Upper lobe of left lung (tissue), 4 donors: ENCODE results near the gene MAP7D2.

Source experiments
- CTCF ChIP-seq, 6 experiments: fragments of 450-650 bp in 4 of 6; fragments of 200-600 bp in 2 of 6; sonication (generic) in 2 of 6; IDR thresholded peaks; one replicate each; pipeline ENCODE4 v1.5.1; 2016 to 2019; ENCODE audit warnings: antibody characterized with exemption in 6 of 6
- POLR2A ChIP-seq, 4 donors: fragments of 450-650 bp; IDR thresholded peaks; one replicate each; pipeline ENCODE4 v1.5.1; 2016 to 2017; ENCODE audit warnings: antibody characterized with exemption in 4 of 4, mild to moderate bottlenecking in 2 of 4

DNA sequence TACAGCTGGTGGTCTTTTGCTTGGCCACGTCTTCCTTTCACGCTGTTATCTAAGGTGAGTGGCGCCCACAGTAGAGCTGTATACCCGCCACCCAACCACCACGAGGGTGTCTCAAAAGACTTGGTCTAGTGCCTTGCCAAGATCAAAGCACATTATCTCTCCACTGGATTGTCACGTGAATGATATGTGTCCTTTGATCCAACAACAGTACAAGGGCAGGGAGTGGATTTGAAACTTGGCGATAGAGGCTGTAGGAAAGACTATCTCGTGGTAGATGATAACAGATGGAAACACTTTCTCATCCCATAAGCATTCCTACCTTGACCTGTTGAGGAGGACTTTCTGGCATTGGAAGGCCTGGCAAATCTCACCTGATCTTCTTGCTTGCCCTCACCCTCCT is 88.1 kb downstream of the MAP7D2 start:
- no peak for TF ChIP-seq CTCF (IDR thresholded peaks at IDR 0.05)
- no peak for TF ChIP-seq POLR2A (IDR thresholded peaks at IDR 0.05)
